Measurements from ENCODE around the gene ZKSCAN3.
A peak's percentile ranks its signal among the peaks of the same experiment; 100 is the strongest.
"Not testable (repeated sequence)": the region's sequence is repeated elsewhere in the genome, so short reads cannot be mapped to it uniquely, and the experiment has no call there.

ZKSCAN3 gene

GRCh38 chr6:28349892-28350737, at the start of gene ZKSCAN3:
Gene ZKSCAN3, plus strand, starts transcription at chr6:28349947. Its CDS starts 9,640 bp downstream, at chr6:28359587.
- peak; percentile 78 to 83 for DNase-seq

DNA sequence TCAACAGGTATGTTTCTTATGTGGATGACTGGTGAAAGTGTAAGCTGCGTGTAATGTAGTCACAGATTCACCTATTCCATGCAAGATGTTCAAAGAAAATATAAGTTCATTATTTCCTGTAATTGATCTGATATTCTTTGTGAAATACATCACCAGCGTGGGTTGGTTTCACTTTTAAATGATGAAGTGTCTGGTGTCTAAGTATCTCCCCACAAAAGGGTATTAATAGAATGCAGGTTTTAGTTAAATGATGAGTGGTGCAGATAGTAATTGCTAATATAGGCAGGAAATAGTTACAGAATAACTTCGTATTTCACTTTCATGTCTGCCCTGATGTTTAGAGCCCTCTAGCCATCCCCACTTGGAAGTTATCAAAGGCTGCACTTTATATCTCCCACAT, 46.2 kb upstream of the ZKSCAN3 start:
- DNase-seq = no peak

- not testable (repeated sequence) for DNase-seq
Observed at GRCh38 chr6:28306363-28306762, 43.4 kb upstream of the ZKSCAN3 start.

DNA sequence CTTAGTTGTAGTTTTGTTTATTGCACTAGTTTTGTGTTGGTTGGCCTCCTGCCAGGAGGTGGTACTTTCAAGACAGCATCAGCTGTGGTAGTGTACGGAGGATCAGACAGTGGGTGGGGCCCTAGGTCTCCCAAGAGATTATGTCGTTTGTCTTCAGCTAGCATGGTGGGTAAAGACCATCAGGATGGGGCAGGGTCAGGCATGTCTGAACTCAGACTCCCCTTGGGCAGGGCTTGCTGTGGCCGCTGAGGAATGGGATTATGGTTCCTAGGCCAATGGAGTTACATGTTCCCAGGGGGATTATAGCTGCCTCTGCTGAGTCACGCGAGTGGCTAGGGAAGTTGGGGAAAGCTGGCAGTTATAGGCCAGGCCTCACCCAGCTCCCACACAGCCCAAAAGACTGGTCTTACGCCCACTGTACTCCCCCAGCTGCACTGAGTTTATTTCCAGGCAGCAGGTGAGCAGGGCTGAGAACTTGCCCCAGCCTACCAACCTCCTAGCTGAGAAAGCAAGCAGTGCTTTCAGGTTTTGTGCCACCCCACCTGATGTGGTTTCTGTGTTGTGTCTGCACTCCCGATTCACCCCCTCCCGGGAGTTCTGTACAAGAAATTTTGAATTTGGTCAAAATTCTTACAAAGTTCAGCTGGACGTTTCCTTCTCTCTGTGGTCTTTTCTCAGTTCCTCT, 38.5 kb upstream of the ZKSCAN3 start:
- no peak for DNase-seq

DNA sequence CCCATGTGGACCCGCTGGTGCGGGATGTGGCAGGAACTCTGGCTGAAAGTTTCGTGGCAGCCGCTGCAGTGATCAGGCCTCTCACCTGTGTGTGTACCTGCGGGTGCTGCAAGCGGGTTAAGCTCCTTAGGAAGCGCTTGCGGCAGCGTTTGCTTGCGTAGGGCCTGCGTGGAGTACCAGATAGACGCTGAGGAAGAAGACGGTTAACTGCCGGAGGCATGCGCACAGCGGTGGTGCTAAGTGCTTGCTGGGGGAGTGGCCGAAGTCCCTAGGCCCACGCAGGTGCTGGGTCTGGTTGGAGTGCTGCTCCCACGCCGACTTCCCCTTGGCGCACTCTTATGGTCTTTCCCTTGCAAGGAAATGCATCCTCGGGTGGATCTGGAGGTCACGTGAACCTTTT, 36.8 kb upstream of the ZKSCAN3 start:
- DNase-seq = no peak

DNA sequence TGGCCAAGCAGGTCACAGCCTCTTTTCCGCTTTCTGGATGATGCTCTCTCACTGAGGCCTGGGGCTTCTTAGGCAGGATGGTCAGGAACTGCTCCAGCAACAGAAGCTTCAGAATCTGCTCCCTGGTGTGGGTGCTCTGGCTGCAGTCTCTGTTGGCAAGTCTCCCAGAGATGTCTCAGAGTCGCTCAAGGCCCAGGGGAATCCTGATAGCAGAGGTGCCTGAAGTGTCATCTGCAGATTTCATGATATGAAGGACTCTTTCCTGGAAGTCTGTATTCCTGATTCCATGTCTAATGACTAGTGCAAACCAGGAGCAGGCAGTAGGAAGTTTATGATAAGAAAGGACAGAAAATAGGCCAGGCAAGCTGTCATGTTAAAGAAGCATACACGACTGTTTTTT, 34.1 kb upstream of the ZKSCAN3 start:
- DNase-seq = no peak

DNA sequence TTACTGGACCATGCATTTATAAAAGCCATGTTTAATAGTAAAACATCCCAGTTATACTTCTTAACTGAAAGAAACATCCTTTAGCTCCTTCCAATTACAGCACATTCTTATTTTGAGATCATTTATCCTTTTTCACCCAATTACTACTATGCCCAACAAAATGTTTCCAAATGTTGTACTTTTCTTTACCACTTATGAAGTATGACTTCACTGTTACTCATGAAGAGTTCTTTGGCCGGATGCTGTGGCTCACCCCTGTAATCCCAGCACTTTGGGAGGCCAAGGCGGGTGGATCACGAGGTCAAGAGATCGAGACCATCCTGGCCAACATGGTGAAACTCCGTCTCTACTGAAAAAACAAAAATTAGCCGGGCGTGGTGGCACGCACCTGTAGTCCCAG, 31.9 kb upstream of the ZKSCAN3 start:
- DNase-seq = not testable (repeated sequence)

GRCh38 chr6:28322661-28323060, 27.1 kb upstream of the ZKSCAN3 start:
- no peak for DNase-seq

DNA sequence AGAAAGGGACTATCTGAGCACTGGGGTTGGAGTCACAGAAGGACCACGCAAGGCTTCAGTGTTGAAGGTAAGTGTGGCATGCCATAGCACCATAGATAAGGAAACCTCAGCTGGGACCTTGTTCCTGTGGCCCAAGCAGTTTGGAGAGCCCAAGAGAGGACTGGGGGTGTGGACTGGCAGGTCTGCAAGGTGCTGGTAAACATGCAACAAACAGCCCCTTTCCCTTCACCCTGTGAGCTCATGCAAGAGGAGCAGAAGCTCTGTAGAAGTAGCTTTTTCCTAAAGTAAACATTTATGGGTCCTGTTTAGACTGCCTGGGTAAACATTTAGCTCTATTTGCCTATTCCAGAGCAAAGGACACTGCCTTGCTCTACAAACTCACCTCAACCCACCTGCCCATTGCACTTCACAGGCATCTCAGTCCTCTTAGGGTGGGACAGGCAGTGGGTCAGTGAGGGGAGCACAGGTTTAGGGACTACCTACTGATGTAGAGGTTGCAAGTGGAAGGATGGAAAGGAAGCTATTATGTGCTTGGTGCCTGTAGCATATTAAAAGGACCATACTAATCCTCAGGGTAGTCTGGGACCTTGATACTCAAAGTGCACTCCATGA, 25.8 kb upstream of the ZKSCAN3 start:
- no peak for DNase-seq

DNA sequence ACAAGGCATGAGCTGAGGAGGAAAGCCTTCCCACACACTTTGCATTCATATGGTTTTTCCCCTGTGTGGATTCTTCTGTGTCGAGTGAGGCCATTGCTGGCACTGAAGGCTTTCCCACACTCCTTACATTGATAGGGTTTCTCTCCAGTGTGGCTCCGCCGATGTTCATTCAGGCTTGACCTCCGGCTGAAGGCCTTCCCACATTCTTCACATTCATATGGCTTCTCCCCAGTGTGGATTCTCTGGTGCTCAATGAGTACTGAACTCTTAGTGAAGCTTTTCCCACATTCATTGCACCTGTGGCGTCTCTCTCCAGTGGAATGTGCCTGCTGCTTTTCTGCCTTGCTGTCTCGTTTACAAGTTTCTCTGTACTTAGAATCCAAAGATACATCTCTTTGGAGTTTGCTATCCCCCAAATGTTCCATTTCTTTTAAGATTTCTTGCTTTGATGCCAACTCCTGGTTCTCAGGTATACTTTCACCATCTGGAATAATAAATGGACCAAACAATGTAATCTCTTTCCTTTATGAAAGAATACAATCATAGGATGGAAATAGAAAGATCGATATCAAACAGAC, 23.3 kb upstream of the ZKSCAN3 start:
- no peak for DNase-seq

- DNase-seq = no peak
Observed at GRCh38 chr6:28330041-28330440, 19.7 kb upstream of the ZKSCAN3 start.

DNA sequence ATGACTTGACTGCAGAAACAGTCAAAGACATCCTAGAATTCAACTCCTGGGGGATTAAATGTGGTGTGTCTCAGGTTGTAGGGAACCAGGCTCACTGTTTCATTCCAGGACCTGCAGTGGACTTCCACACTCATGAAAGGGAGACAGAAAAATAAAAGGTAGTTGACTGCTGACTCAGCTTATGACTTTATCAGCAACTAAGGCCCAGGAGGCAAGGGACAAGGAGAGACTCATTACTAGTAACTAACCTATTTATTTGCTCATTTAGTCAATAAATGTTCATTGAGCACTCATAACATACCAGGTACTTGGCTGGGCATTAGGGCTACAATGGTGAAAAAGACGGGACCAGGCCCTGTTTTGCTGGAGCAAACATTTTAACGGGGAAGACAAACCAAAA, 16.7 kb upstream of the ZKSCAN3 start:
- no peak for DNase-seq

DNA sequence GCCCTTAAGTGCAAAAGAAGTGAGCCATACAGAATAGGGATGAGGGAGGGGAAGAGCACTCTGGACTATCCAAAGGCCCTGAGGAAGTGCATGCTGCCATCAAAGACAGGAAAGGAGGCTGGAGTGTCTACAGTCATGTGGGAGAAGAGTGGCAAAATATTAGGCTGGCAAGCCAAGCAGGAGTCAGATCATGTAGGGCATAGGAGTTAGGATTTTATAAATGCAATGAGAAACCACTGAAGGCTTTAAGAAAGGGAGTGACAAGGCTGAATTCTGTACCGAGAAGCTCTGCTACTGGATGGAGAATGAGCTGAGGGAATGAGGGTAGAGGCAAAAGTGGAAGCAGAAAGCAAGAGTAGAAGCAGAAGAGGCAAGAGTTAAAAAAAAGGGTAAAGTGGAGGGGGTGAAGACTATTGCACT, 16.1 kb upstream of the ZKSCAN3 start:
- DNase-seq = no peak

DNA sequence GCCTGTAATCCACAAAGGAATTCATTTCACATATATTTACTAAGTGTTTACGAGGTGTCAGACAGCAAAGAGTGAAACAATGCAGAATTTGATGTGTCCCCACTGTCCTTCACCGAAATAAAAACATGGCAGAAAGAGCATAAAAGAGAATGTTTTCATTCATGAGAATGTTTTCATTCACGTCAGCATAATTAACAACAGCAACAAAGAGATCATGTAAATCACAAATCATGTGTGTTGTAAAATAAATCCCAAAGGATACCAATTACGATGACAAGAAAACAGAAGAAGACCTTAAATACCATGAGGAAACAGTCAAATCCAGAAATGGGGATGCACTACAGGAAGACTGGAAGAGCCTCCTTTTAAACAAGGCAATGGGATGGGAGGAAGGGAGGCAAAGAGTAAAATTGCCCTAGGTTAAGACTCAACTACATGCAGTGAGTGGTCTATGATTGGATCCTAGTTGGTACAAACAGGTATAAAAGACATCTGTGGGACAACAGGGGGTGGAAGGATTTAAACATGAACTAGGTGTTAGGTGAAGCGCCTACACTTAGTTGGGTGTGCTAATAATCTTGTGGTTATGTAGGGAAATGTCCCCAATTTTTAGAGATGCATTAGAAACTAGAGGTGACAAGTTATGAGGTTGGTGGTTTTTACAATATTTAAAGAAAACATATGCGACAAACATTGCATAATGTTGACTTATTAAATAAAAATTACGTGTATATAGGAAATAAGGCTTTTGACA, 15.3 kb upstream of the ZKSCAN3 start:
- no peak for DNase-seq

GRCh38 chr6:28335040-28335563, 14.6 kb upstream of the ZKSCAN3 start:
- DNase-seq = no peak

GRCh38 chr6:28335564-28336283, 14.0 kb upstream of the ZKSCAN3 start, which contains the start of gene ZSCAN31:
Gene ZSCAN31, minus strand, starts transcription at chr6:28336148. Its CDS starts 6,465 bp downstream, at chr6:28329683.
- DNase-seq = peak; percentile 66 to 87

- no peak for DNase-seq
Observed at GRCh38 chr6:28336284-28337120, 13.2 kb upstream of the ZKSCAN3 start.

DNA sequence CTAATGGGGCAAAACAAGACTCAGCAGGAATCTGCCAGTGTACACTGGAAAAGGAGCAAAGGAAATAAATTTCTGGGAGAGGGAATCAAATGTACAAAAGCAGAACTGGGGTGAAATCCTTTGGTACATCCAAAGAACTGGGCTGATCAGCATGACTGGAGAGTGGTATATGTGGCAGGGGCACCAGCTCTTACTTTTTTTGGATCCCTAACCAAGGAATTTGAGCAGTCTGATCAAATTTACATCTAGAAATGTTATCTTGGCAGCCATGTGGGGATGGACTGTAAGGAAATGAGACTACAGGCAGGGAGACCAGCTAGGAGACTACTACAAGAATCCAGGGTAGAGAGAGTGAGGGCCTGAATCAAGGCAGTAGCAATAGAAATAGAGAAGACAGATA, 12.6 kb upstream of the ZKSCAN3 start:
- no peak for DNase-seq

DNA sequence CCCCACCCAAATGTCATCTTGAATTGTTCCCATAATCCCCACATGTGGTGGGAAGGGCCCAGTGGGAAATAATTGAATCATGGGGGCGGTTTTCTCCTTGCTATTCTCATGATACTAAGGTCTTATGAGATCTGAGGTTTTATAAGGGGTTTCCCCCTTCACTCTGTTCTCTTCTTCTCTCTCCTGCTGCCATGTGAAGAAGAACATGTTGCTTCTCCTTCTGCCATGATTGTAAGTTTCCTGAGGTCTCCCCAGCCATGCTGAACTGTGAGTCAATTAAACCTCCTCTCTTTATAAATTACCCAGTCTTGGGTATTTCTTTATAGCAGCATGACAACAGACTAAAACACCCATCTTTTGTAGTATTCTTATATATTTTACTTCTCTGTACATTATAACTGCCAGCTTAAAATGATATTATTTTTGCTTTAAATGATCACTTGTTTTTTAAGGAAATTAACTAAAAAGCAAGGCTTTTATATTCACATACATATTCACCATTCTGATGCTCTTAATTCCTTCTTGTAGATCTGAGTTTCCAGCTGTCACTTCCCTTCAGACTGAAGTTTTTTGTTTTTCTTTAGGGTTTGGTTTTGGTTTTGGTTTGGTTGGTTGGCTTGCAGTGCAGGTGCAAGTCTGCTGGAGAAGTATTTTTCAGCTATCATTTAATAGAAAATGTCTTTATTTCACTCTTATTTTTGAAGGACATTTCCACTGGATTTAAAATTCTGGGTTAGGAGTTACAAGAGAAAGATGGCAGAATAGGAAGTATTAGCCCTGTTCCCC, 9.2 kb upstream of the ZKSCAN3 start:
- no peak for DNase-seq

Data from stimulated activated CD4-positive, alpha-beta T cell treated with anti-CD3 and anti-CD28 coated beads, Interleukin-4, amount 100 ng/mL, for 4 hours (primary cell).